NCI-H460 (cell line): ENCODE data around the gene PRKCQ. TPM values are rescaled to one million over a fixed set of nuclear protein-coding genes. Genes with fewer than 3 reads are reported as not detected.

Experiments used
- DNase-seq: peaks from one replicate; pipeline ENCODE4 v3.0.0-alpha.2; 2016; ENCODE audit warnings: low read depth; ENCODE audit errors: extremely low read depth
- polyA plus RNA-seq: library from polyadenylated mRNA; depleted of rRNA; stranded (reverse); fragments of >200 nt; gene quantifications from 2 replicates; pipeline ENCODE4 v1.2.3, GENCODE V29; 2014; cell fraction: nucleus; rRNA removed
- total RNA-seq: library from RNA; depleted of rRNA; stranded (reverse); fragments of >200 nt; shearing (Covaris generic); gene quantifications from 2 replicates; pipeline ENCODE4 v1.2.3, GENCODE V29; 2014; rRNA removed

Gene PRKCQ
- 0.22 TPM in 1 of 2 replicates, not detected in the other for total RNA-seq
- polyA plus RNA-seq: 0.24 and 0.73 TPM in 2 replicates

GRCh38 chr10:6579904-6580278, at the start of gene PRKCQ:
Gene PRKCQ, minus strand, starts transcription at chr10:6580276. Its CDS starts 65,141 bp downstream, at chr10:6515135.
- DNase-seq: no peak

- no peak for DNase-seq
Observed at GRCh38 chr10:6625428-6625827, 45.4 kb upstream of the PRKCQ start.

- DNase-seq: no peak
Observed at GRCh38 chr10:6624392-6624791, 44.3 kb upstream of the PRKCQ start.

GRCh38 chr10:6622921-6623320, 42.8 kb upstream of the PRKCQ start:
- DNase-seq: no peak

- no peak for DNase-seq
Observed at GRCh38 chr10:6621536-6621935, 41.5 kb upstream of the PRKCQ start.

- no peak for DNase-seq
Observed at GRCh38 chr10:6619660-6620059, 39.6 kb upstream of the PRKCQ start.

- DNase-seq: no peak
Observed at GRCh38 chr10:6618340-6618739, 38.3 kb upstream of the PRKCQ start.

GRCh38 chr10:6617309-6618076, 37.4 kb upstream of the PRKCQ start:
- no peak for DNase-seq

GRCh38 chr10:6615971-6616370, 35.9 kb upstream of the PRKCQ start:
- DNase-seq: no peak

- no peak for DNase-seq
Observed at GRCh38 chr10:6612371-6612770, 32.3 kb upstream of the PRKCQ start.

GRCh38 chr10:6610647-6611046, 30.6 kb upstream of the PRKCQ start:
- no peak for DNase-seq

GRCh38 chr10:6609625-6610024, 29.5 kb upstream of the PRKCQ start:
- DNase-seq: no peak

GRCh38 chr10:6607778-6608177, 27.7 kb upstream of the PRKCQ start:
- DNase-seq: no peak

GRCh38 chr10:6607182-6607581, 27.1 kb upstream of the PRKCQ start:
- DNase-seq: no peak

- no peak for DNase-seq
Observed at GRCh38 chr10:6603142-6604125, 23.4 kb upstream of the PRKCQ start.

- DNase-seq: no peak
Observed at GRCh38 chr10:6602700-6603084, 22.6 kb upstream of the PRKCQ start.

- no peak for DNase-seq
Observed at GRCh38 chr10:6602026-6602699, 22.1 kb upstream of the PRKCQ start.

- no peak for DNase-seq
Observed at GRCh38 chr10:6601246-6601805, 21.2 kb upstream of the PRKCQ start.

GRCh38 chr10:6600224-6600987, 20.3 kb upstream of the PRKCQ start:
- no peak for DNase-seq

- no peak for DNase-seq
Observed at GRCh38 chr10:6598679-6599078, 18.6 kb upstream of the PRKCQ start.
